B cell (primary cell): ENCODE measurements around the gene CDKAL1. TPM values are rescaled to one million over a fixed set of nuclear protein-coding genes. Genes with fewer than 3 reads are reported as not detected.
A peak's percentile ranks its signal among the peaks of the same experiment; 100 is the strongest.

Source experiments
- ATAC-seq: fragments of 200-7000 bp; cut with Tn5 transposase; one replicate; pipeline ENCODE4 v1.10.0; 2021; ENCODE audit warnings: low read depth, mild to moderate bottlenecking, moderate number of reproducible peaks, moderate library complexity
- CTCF ChIA-PET: fragments of 350-600 bp; sonication (Branson Sonifier 250); formaldehyde crosslinking; loops from one replicate; lab custom pipeline; 2021; ENCODE audit warnings: antibody characterized with exemption, inconsistent platforms; lab: Charles Lee
- POLR2A ChIA-PET: fragments of 350-600 bp; sonication (Branson Sonifier 250); formaldehyde crosslinking; loops from one replicate; lab custom pipeline; 2021; ENCODE audit warnings: antibody characterized with exemption; lab: Charles Lee
- DNase-seq: peaks from one replicate; pipeline ENCODE4 v3.0.0; 2013
- H2AFZ ChIP-seq: 2 replicates; pipeline ENCODE4 v1.6.1; 2012; ENCODE audit warnings: mild to moderate bottlenecking, low read depth, low read length; ENCODE audit not compliant: insufficient read depth, poor library complexity, severe bottlenecking
- H3K27ac ChIP-seq, 2 donors: 1 replicate in 1 of 2; 2 replicates in 1 of 2; pipeline ENCODE4 v1.5.1; 2012 to 2013; ENCODE audit warnings: low read length in 2 of 2, mild to moderate bottlenecking in 2 of 2, moderate library complexity in 1 of 2
- H3K27me3 ChIP-seq, 4 experiments: fragments of 200-600 bp in 1 of 4; sonication (generic) in 1 of 4; replicated peaks in 1 of 4; 1 replicate in 2 of 4; 2 replicates in 2 of 4; pipeline versions ENCODE4 v1.6.1 to v1.7.0; 2013 to 2016; ENCODE audit warnings: low read length in 3 of 4, mild to moderate bottlenecking in 2 of 4, mixed read lengths in 1 of 4, moderate library complexity in 1 of 4; ENCODE audit not compliant: insufficient read depth in 4 of 4, control insufficient read depth in 3 of 4; ENCODE audit errors: control extremely low read depth in 1 of 4
- H3K36me3 ChIP-seq, 2 experiments: replicated peaks in 1 of 2; 1 replicate in 1 of 2; 2 replicates in 1 of 2; pipeline versions ENCODE4 v1.6.1 to v1.7.1; 2013; ENCODE audit warnings: low read length in 1 of 2; ENCODE audit not compliant: insufficient read depth in 2 of 2, control insufficient read depth in 1 of 2; ENCODE audit errors: control extremely low read depth in 1 of 2, extremely low read depth in 1 of 2
- H3K4me1 ChIP-seq, 2 donors: fragments of 200-600 bp in 1 of 2; sonication (generic) in 1 of 2; 1 replicate in 1 of 2; 2 replicates in 1 of 2; pipeline versions ENCODE4 v1.5.1 to v1.6.1; 2013 to 2017; ENCODE audit warnings: low read length in 2 of 2; ENCODE audit not compliant: control insufficient read depth in 2 of 2, insufficient read depth in 2 of 2
- H3K4me2 ChIP-seq: replicated peaks from 2 replicates; pipeline ENCODE3; 2012; ENCODE audit warnings: mild to moderate bottlenecking, low read depth, low read length; ENCODE audit not compliant: poor library complexity, severe bottlenecking
- H3K4me3 ChIP-seq, 5 experiments: fragments of 200-600 bp in 1 of 5; sonication (generic) in 1 of 5; 1 replicate in 3 of 5; 2 replicates in 2 of 5; pipeline versions ENCODE4 v1.5.1 to v1.7.0; 2011 to 2016; ENCODE audit warnings: low read length in 4 of 5, mild to moderate bottlenecking in 4 of 5, low read depth in 2 of 5, control low read depth in 1 of 5, moderate library complexity in 1 of 5; ENCODE audit not compliant: insufficient read depth in 1 of 5; ENCODE audit errors: control extremely low read depth in 1 of 5, extremely low read depth in 1 of 5
- H3K79me2 ChIP-seq: fragments of 200-600 bp; sonication (generic); one replicate; pipeline ENCODE4 v1.6.0; 2016; ENCODE audit warnings: low read length; ENCODE audit not compliant: control insufficient read depth, insufficient read depth
- H3K9ac ChIP-seq: fragments of 200-600 bp; sonication (generic); 2 replicates; pipeline ENCODE4 v1.6.1; 2017; ENCODE audit warnings: mild to moderate bottlenecking, low read length, moderate library complexity
- H3K9me3 ChIP-seq, 3 donors: one replicate each; pipeline versions ENCODE4 v1.6.1 to v1.7.1; 2013; ENCODE audit warnings: low read length in 2 of 3; ENCODE audit not compliant: control insufficient read depth in 2 of 3, insufficient read depth in 1 of 3; ENCODE audit errors: control extremely low read depth in 1 of 3
- H4K20me1 ChIP-seq: 2 replicates; pipeline ENCODE4 v1.6.0; 2012; ENCODE audit warnings: mild to moderate bottlenecking, low read length; ENCODE audit not compliant: insufficient read depth, control insufficient read depth, poor library complexity, severe bottlenecking
- H3K27ac Mint-ChIP-seq: one replicate; pipeline ENCODE4 v1.8.0; 2021; ENCODE audit warnings: mixed read lengths
- H3K27me3 Mint-ChIP-seq: one replicate; pipeline ENCODE4 v1.8.0; 2021; ENCODE audit warnings: mixed read lengths
- H3K4me1 Mint-ChIP-seq: one replicate; pipeline ENCODE4 v1.8.0; 2021; ENCODE audit warnings: mixed read lengths
- H3K4me3 Mint-ChIP-seq: one replicate; pipeline ENCODE4 v1.8.0; 2021; ENCODE audit warnings: mixed read lengths
- H3K9me3 Mint-ChIP-seq: one replicate; pipeline ENCODE4 v1.8.0; 2022; ENCODE audit warnings: mixed read lengths; ENCODE audit not compliant: insufficient read depth
- CTCF ChIP-seq: fragments of 200-600 bp; IDR thresholded peaks from one replicate; pipeline ENCODE4 v1.8.0; 2022; ENCODE audit warnings: antibody characterized with exemption, mild to moderate bottlenecking
- EZH2 ChIP-seq: IDR thresholded peaks from 2 replicates; pipeline ENCODE4 v1.6.1; 2012; ENCODE audit warnings: borderline replicate concordance, low read depth, mild to moderate bottlenecking, moderate library complexity, low read length; ENCODE audit not compliant: insufficient read depth, poor library complexity, severe bottlenecking
- WGBS: methylation state at CpG from one replicate; pipeline ENCODE4 v1.1.5; 2013; ENCODE audit warnings: missing lambda C conversion rate; ENCODE audit not compliant: insufficient coverage; 5-methylcytosine and 5-hydroxymethylcytosine counted together
- intact Hi-C: fragments of 100-400 bp; cut with micrococcal nuclease; formaldehyde crosslinking; loops from one replicate; pipeline ENCODE4 v1.10.0; 2022
- polyA plus RNA-seq: library from polyadenylated mRNA; depleted of rRNA; stranded (reverse); fragments of >200 nt; gene quantifications from 2 replicates; pipeline ENCODE4 v1.2.3, GENCODE V29; 2012
- total RNA-seq, 2 donors: library from RNA; stranded (reverse); fragments of 120-200 nt in 1 of 2; gene quantifications; 1 replicate in 1 of 2; 2 replicates in 1 of 2; pipeline versions ENCODE4 v1.2.3 to v1.2.4, GENCODE V29; 2013 to 2022

The CDKAL1 gene
- total and polyA plus RNA-seq, 2 donors (not counting 1 experiment from before 2014, with no cell fraction given) = 6.1 to 33.3 TPM

GRCh38 chr6:21214738-21215448, 680.6 kb downstream of the CDKAL1 start:
- CTCF ChIA-PET = no interaction called here
- no peaks in the 10 kb centered on the region for H3K79me2 ChIP-seq
- no peak for DNase-seq
- POLR2A ChIA-PET = no interaction called here
- 95% methylated on average over 3 of the region's 5 CpGs for WGBS
- intact Hi-C loops = no loop called here
- Mint-ChIP-seq H3K27me3 (no peaks in the 10 kb centered on the region), H3K4me3 (no peak overlapping the region), H3K9me3 (no peaks in the 10 kb centered on the region), H3K27ac (no peak overlapping the region), H3K4me1 (peaks cover 16% of the 10 kb centered on the region)
- no peaks in the 10 kb centered on the region for H4K20me1 ChIP-seq
- no peak overlapping the region for H2AFZ ChIP-seq
- no peak overlapping the region for H3K27ac ChIP-seq
- no peak overlapping the region for H3K9ac ChIP-seq
- peaks cover 11 to 21% of the 10 kb centered on the region in 2 donors for H3K4me1 ChIP-seq
- H3K4me2 ChIP-seq = peak overlapping the region; percentile 7
- no peak for ATAC-seq
- no peaks in the 10 kb centered on the region for H3K36me3 ChIP-seq
- no peak for TF ChIP-seq CTCF
- no peak for TF ChIP-seq EZH2
- peaks cover 0 to 14% (median 3%) of the 10 kb centered on the region in 3 donors for H3K9me3 ChIP-seq
- H3K4me3 ChIP-seq = no peak overlapping the region
- H3K27me3 ChIP-seq = no peaks in the 10 kb centered on the region

GRCh38 chr6:21219241-21219640, 685.0 kb downstream of the CDKAL1 start:
- no peak overlapping the region for H3K9ac ChIP-seq
- TF ChIP-seq CTCF (no peak), EZH2 (no peak)
- ATAC-seq = no peak
- H3K4me3 ChIP-seq = no peak overlapping the region
- H3K4me1 Mint-ChIP-seq = no peaks in the 10 kb centered on the region
- no peaks in the 10 kb centered on the region for H3K27me3 ChIP-seq
- H3K79me2 ChIP-seq = no peaks in the 10 kb centered on the region
- H2AFZ ChIP-seq = no peak overlapping the region
- H3K4me1 ChIP-seq = peaks cover 4 to 6% of the 10 kb centered on the region in 2 donors
- ChIA-PET CTCF (no interaction called here), POLR2A (no interaction called here)
- no CpG with 5 or more reads among the region's 2 CpGs for WGBS
- no peak overlapping the region for H3K27ac Mint-ChIP-seq
- no peak overlapping the region for H3K4me2 ChIP-seq
- H3K27me3 Mint-ChIP-seq = no peaks in the 10 kb centered on the region
- intact Hi-C loops = no loop called here
- H3K36me3 ChIP-seq = peaks cover 0 to 1% of the 10 kb centered on the region in 2 experiments
- H3K4me3 Mint-ChIP-seq = no peak overlapping the region
- H4K20me1 ChIP-seq = no peaks in the 10 kb centered on the region
- H3K9me3 Mint-ChIP-seq = no peaks in the 10 kb centered on the region
- H3K27ac ChIP-seq = no peak overlapping the region
- peaks cover 0 to 9% (median 0%) of the 10 kb centered on the region in 3 donors for H3K9me3 ChIP-seq
- no peak for DNase-seq
